GM18907 (cell line): ENCODE data around the gene KLHDC4.

Experiments used
- ATAC-seq: cut with Tn5 transposase; IDR thresholded peaks from one replicate; pipeline ENCODE4 v1.9.1; 2021; ENCODE audit warnings: mild to moderate bottlenecking, moderate library complexity; ENCODE audit not compliant: unreplicated experiment

Gene KLHDC4

DNA sequence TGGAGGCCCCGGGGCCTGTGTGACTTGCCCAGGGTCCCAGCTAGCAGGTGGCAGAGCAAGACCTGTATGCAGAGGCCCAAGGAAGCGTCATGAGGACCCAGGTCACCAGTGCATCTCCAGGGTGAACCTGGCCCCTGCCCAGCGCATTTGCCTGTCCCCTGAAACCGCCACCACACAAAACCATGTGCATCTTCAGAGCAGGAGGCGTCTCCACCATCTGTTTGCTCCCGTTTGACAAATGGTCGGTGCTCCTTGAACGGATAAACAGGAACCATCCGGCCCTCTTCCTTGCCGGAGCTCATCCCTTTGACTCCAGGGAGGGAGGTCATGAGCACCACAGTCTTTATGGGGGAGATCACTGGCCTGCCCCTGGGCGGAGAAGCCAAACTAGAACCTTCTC is 101.0 kb downstream of the KLHDC4 start:
- no peak for ATAC-seq

DNA sequence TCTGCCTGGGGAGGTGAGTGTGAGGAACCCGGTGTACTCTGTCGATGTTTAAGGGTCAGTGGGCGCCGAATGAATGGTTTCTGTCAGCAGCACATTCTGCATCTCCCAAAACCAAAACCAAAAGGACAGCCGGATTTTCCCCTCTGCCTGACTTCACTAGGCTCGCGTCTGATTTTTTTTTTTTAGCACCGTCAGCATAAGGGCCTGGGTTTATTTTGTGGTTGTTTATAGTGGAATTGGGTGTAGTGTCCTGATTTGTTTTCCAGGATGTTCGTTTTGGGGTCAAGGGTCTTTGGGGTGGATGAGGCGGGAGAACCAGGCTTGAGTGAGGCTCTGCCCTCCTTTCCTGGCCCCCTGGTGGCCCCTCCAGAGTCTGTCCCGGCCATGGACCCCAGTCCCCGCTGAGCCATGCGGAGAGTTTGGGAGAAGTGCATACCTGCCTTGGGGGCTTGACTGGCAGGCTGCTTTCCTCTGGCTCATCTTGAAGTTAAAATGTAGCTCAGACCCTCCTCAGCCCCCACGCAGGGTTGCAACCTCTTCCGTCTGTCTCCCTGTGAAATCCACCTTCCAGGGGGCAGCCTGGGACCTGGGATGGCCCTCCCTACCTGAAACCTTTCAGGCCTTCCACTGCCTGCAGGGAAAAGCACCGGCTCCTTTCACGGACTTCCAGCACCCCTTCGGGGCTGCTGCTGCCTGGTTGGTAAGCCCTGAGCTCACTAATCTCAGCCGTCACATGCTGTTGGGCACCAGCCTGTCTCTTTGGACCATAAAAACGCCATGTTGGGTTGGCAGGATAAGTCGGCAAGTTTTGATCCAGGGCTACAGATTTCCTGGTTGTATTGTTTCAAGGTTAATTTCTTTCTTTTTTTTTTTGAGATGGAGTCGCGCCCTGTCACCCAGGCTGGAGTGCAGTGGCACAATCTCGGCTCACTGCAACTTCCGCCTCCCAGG is 103.3 kb downstream of the KLHDC4 start:
- no peak for ATAC-seq

DNA sequence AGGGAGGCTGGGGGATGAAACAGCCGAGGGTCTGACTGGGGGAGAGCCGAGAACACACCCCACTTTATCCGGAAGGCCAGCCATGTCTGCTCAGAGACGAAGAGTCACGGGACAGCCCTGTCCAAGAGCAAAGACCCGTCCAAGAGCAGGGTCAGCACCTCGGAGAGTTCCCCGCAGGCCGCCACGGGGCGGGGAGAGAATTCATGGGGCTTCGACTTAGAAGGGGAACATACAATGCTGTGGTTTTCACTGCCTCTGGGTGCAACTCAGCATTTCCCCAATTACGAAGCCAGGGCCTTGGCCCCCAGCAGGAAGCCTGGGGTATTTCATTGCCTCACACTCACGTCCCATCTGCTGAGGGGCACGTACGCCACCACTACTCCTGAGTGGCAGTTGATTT is 104.2 kb downstream of the KLHDC4 start:
- ATAC-seq, result no peak

DNA sequence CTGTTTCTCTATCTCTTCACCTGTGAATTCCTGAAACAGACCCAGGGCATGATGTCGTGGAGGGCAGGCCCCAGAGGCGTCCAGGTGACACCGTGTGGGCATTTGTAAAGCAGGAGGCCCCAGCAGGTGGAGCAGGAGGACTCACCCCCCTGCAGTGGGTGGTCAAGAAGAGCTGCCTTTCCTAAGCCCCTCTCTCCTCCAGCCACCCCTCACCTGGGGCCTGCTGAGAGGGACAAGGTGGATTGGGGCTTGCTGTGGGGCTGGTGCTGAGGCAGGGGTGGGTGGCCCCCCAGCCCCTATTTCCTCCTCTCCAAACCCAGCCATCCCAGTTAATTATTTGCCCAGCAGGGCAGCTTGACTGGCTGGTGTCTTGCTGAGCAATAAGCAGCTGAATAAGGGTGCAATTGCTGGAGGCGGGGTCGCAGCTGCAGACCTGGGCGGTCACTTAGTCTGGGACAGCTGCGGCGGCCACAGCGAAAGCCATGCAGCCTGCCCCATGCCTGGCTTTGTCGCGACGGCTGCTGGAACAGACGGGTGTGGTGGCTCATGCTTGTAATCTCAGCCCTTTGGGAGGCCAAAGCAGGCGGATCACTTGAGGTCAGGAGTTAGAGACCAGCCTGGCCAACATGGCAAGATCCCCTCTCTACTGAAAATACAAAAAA is 107.1 kb downstream of the KLHDC4 start:
- ATAC-seq, result no peak
